NT2/D1 (cell line): ENCODE data around the gene P2RY11.

Experiments
- YY1 ChIP-seq: IDR thresholded peaks from 2 replicates; pipeline ENCODE4 v1.6.1; 2011; ENCODE audit not compliant: insufficient read length, insufficient read depth
- ZNF274 ChIP-seq: IDR thresholded peaks from 2 replicates; pipeline ENCODE4 v1.6.1; 2011; ENCODE audit warnings: mild to moderate bottlenecking, low read depth, low read length

DNA sequence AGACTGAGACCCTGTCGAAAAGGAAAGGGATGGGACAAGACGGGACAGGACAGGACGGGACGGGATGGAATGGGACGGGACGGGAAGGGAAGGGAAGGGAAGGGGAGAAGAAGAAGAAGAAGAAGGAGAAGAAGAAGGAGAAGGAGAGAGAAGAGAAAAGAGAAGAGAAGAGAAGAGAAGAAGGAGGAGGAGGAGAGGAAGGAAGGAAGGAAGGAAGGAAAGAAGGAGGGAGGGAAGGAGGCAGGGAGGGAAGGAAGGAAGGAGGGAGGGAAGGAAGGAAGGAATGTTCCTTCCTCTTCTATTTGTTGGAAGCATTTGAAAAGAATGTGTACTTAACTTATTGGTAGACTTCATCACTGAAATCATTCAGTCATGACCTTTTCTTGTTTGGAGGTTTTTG, 35.0 kb upstream of the P2RY11 start:
- TF ChIP-seq YY1 (no peak), ZNF274 (no peak)
